Psoas muscle (tissue), 8 donors: ENCODE data around the gene IER5. TPM values are rescaled to one million over a fixed set of nuclear protein-coding genes. Genes with fewer than 3 reads are reported as not detected.
"Not testable (repeated sequence)": the region's sequence is repeated elsewhere in the genome, so short reads cannot be mapped to it uniquely, and the experiment has no call there.

Source experiments
- ATAC-seq, 4 donors: fragments of 200-7000 bp; cut with Tn5 transposase; one replicate each; pipeline ENCODE4 v1.9.1; 2020; ENCODE audit warnings: moderate library complexity in 3 of 4, mild to moderate bottlenecking in 2 of 4
- DNase-seq, 2 donors: peaks; one replicate each; pipeline ENCODE4 v3.0.0-alpha.2; 2020
- H3K27ac ChIP-seq: fragments of 200-600 bp; one replicate; pipeline ENCODE4 v1.8.0; 2022
- H3K27me3 ChIP-seq, 3 donors: fragments of 200-600 bp in 1 of 3; one replicate each; pipeline versions ENCODE4 v1.6.1 to v1.8.0; 2013 to 2022; ENCODE audit warnings: low read length in 2 of 3, mild to moderate bottlenecking in 2 of 3, moderate library complexity in 1 of 3; ENCODE audit not compliant: insufficient read depth in 3 of 3
- H3K36me3 ChIP-seq, 2 donors: fragments of 200-600 bp in 1 of 2; one replicate each; pipeline versions ENCODE4 v1.6.1 to v1.8.0; 2013 to 2022; ENCODE audit warnings: low read depth in 1 of 2, mild to moderate bottlenecking in 1 of 2, moderate library complexity in 1 of 2; ENCODE audit not compliant: insufficient read depth in 1 of 2
- H3K4me1 ChIP-seq: fragments of 200-600 bp; one replicate; pipeline ENCODE4 v1.8.0; 2022
- H3K4me3 ChIP-seq: fragments of 200-600 bp; one replicate; pipeline ENCODE4 v1.8.0; 2022; ENCODE audit warnings: mild to moderate bottlenecking
- H3K9me3 ChIP-seq: fragments of 200-600 bp; one replicate; pipeline ENCODE4 v1.8.0; 2022
- WGBS, 3 donors: extraction: QIAGEN DNeasy Blood & Tissue Kit; methylation state at CpG; one replicate each; pipeline versions ENCODE4 v1.1.6 to v1.1.7; 2013; 5-methylcytosine and 5-hydroxymethylcytosine counted together
- intact Hi-C, 2 donors: fragments of 100-400 bp; cut with DNase I; formaldehyde crosslinking; loops; one replicate each; pipeline versions ENCODE4 v1.11.0 to v1.14.2; 2022
- polyA plus RNA-seq, 3 donors: library from polyadenylated mRNA; stranded (reverse); fragments of 200-250 nt; gene quantifications; one replicate each; pipeline ENCODE4 v1.2.3, GENCODE V29; 2013
- total RNA-seq, 4 donors: library from RNA; stranded (reverse); fragmentation: NEBNext Ultra II Directional in 2 of 4; extraction: Animal tissue kit (Norgen Biotek cat#: 25700) in 2 of 4; gene quantifications; one replicate each; pipeline versions ENCODE4 v1.2.1 to v1.2.4, GENCODE V29; 2021 to 2023
- TF ChIP-seq, protein P1 (sequence below): fragments of 200-600 bp; IDR thresholded peaks from one replicate; pipeline ENCODE4 v1.8.0; 2022; ENCODE audit warnings: antibody characterized with exemption
- donor health status: healthy with polysubstance abuse.
- donor health status: DM: no; HTN: no; CAD: no; lungs with moderate emphysema.
- donor health status: Bipolar disorder and iron deficiency.
- donor health status: healthy.
- donor health status: DM: yes; HTN: yes; CAD: no.
- donor health status: DM: no; HTN: no; CAD: no.
- donor health status: DM: no; HTN: no; CAD: no.
- donor health status: DM: yes; HTN: yes; CAD: no.

IER5 gene
- total and polyA plus RNA-seq, 7 donors = 19.9 to 110 (median 37.5) TPM

DNA sequence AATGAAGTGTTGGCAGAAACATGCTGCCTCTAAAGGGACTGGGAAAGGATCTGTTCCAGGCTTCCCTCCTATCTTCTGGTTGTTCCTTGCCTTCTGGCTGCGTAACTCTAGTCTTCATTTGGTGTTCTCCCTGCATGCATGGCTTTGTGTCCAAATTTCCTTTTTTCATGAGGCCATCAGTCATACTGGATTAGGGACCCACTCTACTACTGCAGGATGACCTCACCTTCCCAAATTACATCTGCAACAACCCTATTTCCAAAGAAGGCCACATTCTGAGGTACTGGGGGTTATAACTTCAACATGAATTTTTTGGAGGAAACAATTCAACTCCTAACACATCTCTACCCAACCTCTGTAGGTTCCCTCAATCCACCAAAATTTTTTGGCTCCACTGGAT lies 28.4 kb upstream of the IER5 start:
- TF ChIP-seq, protein P1, sequence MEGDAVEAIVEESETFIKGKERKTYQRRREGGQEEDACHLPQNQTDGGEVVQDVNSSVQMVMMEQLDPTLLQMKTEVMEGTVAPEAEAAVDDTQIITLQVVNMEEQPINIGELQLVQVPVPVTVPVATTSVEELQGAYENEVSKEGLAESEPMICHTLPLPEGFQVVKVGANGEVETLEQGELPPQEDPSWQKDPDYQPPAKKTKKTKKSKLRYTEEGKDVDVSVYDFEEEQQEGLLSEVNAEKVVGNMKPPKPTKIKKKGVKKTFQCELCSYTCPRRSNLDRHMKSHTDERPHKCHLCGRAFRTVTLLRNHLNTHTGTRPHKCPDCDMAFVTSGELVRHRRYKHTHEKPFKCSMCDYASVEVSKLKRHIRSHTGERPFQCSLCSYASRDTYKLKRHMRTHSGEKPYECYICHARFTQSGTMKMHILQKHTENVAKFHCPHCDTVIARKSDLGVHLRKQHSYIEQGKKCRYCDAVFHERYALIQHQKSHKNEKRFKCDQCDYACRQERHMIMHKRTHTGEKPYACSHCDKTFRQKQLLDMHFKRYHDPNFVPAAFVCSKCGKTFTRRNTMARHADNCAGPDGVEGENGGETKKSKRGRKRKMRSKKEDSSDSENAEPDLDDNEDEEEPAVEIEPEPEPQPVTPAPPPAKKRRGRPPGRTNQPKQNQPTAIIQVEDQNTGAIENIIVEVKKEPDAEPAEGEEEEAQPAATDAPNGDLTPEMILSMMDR = no peak
- H3K4me1 ChIP-seq = peaks cover 38% of the 10 kb centered on the region
- no peak for DNase-seq
- H3K4me3 ChIP-seq = no peak overlapping the region
- peak overlapping the region; percentile 94 for H3K27ac ChIP-seq
- no peak for ATAC-seq
- no peaks in the 10 kb centered on the region for H3K36me3 ChIP-seq
- no peaks in the 10 kb centered on the region for H3K27me3 ChIP-seq
- H3K9me3 ChIP-seq = no peaks in the 10 kb centered on the region
- WGBS, 3 donors = 93 to 100% (median 95%) methylated on average over 1 of the region's 1 CpG
- intact Hi-C loops = no loop called here

DNA sequence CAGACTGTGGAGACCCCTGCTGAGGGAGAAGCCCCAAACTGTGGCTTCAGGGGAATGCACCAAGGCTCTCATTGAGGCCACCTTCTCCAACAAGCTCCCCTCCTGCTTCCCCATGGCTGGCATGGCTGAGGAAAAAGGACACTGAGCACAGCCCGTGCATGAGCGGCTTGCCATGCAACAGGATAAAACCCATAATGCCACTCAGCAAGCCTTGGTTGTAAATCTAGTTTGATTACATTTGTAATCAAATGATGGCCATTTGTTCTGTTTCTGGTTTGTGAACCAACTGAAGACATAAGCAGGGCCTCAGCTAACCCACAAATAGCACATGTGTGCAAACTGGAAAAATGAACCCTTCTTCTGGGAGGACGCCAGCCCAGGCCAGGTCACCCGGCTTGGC lies 27.6 kb upstream of the IER5 start:
- H3K9me3 ChIP-seq, H3K36me3 ChIP-seq, H3K4me3 ChIP-seq, intact Hi-C loops, H3K27me3 ChIP-seq, DNase-seq: not testable (repeated sequence)
- 30 to 51% (median 39%) methylated on average over 2 to 3 of the region's 4 CpGs for WGBS, 3 donors
- ATAC-seq = peak; percentile 22 to 52 (median 42)
- Histone ChIP-seq H3K27ac (peak overlapping the region; percentile 94), H3K4me1 (peaks cover 38% of the 10 kb centered on the region)

DNA sequence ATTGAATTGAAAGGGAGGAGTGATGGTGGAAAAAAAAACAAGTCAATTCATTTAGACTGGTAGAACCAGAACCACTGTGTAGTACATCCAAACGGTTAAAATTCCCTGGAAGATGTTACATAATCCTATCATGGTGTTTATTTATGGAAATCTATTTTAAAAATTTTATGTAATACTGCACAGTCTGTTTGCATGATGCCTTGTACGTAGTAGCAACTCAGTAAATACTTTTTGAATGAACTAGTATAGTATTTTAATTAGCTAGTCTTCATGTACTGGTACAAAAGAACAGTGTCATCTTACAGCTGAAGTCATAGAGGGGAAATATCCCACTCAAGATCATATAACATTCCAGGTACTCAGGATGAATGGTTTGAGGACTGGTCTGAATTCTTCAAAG lies 27.0 kb upstream of the IER5 start:
- intact Hi-C loops = no loop called here
- Histone ChIP-seq H3K27me3 (no peaks in the 10 kb centered on the region), H3K9me3 (no peaks in the 10 kb centered on the region), H3K36me3 (no peaks in the 10 kb centered on the region), H3K4me1 (peaks cover 38% of the 10 kb centered on the region), H3K27ac (peak overlapping the region; percentile 94), H3K4me3 (peak overlapping the region; percentile 54)
- TF ChIP-seq, protein P1 = no peak
- DNase-seq (no peak), ATAC-seq (peak; percentile 81 to 87 (median 83))
- 14 to 26% (median 21%) methylated on average over 2 of the region's 2 CpGs for WGBS, 3 donors

DNA sequence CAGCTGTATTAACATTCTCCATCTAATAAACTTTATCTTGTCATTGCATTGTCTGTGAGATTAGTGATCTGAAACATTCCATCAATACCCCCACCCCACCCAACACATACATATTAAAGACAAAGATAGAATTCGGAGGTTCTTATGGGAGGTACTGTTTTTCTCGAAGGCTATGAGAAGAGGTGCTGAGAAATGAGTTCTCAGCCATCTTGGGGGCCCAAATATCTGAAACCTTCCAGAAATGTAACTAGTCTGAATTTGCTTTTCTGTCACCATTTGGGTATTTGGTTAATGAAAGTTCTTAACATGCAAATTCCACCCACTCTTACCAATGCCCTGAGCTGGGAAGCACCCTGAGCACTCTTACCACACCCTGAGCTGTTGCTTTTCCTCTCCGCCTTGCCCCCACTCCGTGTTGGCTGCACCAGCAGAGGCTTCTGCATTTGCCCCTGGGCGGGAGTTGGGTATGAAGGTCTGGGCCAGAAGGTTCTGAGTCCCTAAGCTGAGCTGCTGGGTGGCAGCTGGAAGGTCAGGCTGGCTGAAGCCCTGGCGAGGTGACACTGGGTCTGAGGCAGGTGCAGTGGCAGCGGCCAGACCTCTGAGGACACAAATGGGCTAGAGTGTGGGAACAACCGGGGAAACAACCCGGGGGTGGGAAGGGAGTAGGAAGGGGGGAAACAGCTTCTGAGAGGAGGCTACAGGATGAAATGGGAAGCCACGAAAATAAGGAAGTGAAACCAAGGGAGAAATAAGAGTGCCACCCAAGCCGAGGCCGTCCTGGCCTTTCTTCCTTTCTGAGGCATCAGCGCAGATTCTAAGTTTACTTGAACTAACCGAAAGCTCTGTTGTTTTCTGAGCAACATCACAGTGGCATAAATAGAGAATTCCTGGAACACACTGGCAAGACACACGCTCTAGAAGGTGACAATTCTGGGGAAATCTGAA lies 26.3 kb upstream of the IER5 start:
- 24 to 46% (median 37%) methylated on average over 15 of the region's 15 CpGs for WGBS, 3 donors
- peaks cover 36% of the 10 kb centered on the region for H3K4me1 ChIP-seq
- no peaks in the 10 kb centered on the region for H3K36me3 ChIP-seq
- ATAC-seq (peak; percentile 81 to 86 (median 84)), DNase-seq (peak; percentile 60 to 86)
- H3K4me3 ChIP-seq = peak overlapping the region; percentile 54
- H3K27me3 ChIP-seq = no peaks in the 10 kb centered on the region
- intact Hi-C loops = loop anchor here (2.0 kb wide), 2 partner anchors 23 to 27 kb away; partner anchors contain the start of gene IER5 (in 1 of the 2)
- peak overlapping the region; percentile 94 for H3K27ac ChIP-seq
- TF ChIP-seq, protein P1 = no peak
- no peaks in the 10 kb centered on the region for H3K9me3 ChIP-seq

DNA sequence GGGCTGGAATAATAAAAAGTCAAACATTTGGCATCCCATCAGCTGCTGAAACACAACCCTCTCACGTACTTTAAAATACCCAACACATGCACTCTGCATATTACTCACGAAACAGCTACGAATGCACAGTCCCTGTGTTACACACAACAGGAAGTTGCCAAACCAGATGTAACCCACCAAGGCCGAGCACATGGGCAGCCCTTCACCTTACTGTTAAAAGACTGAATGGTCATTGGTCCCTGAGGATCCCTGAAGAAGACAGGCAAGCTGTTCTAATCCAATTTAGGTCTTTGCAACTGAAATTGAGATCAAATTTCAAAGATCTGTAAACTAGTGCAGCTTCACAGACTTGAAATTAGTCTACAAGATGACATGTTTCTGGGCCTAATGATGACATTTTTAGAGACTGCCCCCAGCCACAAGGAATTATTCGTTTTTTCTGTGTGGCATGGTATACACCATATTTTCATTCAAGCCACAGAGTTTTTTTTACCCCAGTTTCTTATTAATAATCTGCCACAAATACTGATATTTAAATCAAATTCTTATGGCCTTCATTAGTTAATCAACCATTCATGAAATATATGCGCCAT lies 25.6 kb upstream of the IER5 start:
- H3K9me3 ChIP-seq = no peaks in the 10 kb centered on the region
- H3K4me3 ChIP-seq = peak overlapping the region; percentile 54
- peak; percentile 39 to 71 for DNase-seq
- ATAC-seq = peak; percentile 74 to 86 (median 84)
- no peaks in the 10 kb centered on the region for H3K27me3 ChIP-seq
- H3K36me3 ChIP-seq = no peaks in the 10 kb centered on the region
- 42 to 43% (median 43%) methylated on average over 6 of the region's 6 CpGs for WGBS, 3 donors
- intact Hi-C loops = loop anchor here (2.0 kb wide), 2 partner anchors 22 to 26 kb away; partner anchors contain the start of gene IER5 (in 1 of the 2)
- peak overlapping the region; percentile 94 for H3K27ac ChIP-seq
- TF ChIP-seq, protein P1 = no peak
- H3K4me1 ChIP-seq = peaks cover 30% of the 10 kb centered on the region
